Endothelial cell of umbilical vein (primary cell): ENCODE results near the gene OR1S2.

ENCODE experiments used
- CTCF ChIP-seq, 2 donors: IDR thresholded peaks; 1 replicate in 1 of 2; 2 replicates in 1 of 2; pipeline ENCODE4 v1.5.1; 2011; ENCODE audit warnings: low read length in 2 of 2, mild to moderate bottlenecking in 2 of 2, moderate library complexity in 2 of 2, control low read depth in 1 of 2, inconsistent platforms in 1 of 2, low read depth in 1 of 2; ENCODE audit not compliant: insufficient read depth in 1 of 2; ENCODE audit errors: extremely low read depth in 1 of 2
- EZH2 ChIP-seq: IDR thresholded peaks from 2 replicates; pipeline ENCODE4 v1.6.1; 2012; ENCODE audit warnings: borderline replicate concordance, low read depth, mild to moderate bottlenecking, moderate library complexity, low read length, inconsistent platforms; ENCODE audit not compliant: severe bottlenecking
- POLR2A ChIP-seq: IDR thresholded peaks from 2 replicates; pipeline ENCODE4 v1.6.1; 2012; ENCODE audit warnings: low read depth, mild to moderate bottlenecking, control low read depth, low read length
- POLR2AphosphoS5 ChIP-seq: IDR thresholded peaks from 2 replicates; pipeline ENCODE4 v1.6.1; 2012; ENCODE audit warnings: low read depth, mild to moderate bottlenecking, control low read depth, low read length, moderate library complexity; ENCODE audit not compliant: insufficient read depth

DNA sequence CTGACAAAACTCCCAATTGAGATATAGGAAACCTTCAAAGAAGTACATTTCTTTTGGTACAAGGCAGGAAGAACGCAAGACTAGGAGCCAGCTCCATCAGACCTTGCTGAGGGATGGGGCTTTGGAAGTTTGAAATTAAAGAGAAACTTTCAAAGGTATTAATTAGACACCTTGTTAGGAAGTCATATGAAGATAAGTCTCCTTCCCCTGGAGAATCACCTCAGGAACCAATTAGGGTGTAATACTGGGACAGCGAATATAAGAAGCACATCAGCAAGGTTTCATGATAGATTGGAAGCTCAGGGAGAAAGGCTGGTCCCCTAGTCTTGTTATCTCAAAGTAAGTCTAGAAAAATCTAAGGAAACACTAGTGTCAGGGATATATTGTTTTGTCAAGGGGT lies 15.2 kb downstream of the OR1S2 start, which contains the start of gene OR9Q2:
- TF ChIP-seq CTCF (IDR thresholded peaks at IDR 0.05; ENCODE audit: extremely low read depth in 1 of 2, insufficient read depth in 1 of 2, low read depth in 1 of 2, low read length in 2 of 2), result no peak
- no peak for TF ChIP-seq POLR2A
- TF ChIP-seq EZH2, result no peak
- no peak for TF ChIP-seq POLR2AphosphoS5
